ENCODE data around the gene DIS3L2. TPM values are rescaled to one million over a fixed set of nuclear protein-coding genes. Genes with fewer than 3 reads are reported as not detected.

The DIS3L2 gene
- total RNA-seq, 4 donors from 2014 or later = 12.8 to 27.3 (median 16.8) TPM

DNA sequence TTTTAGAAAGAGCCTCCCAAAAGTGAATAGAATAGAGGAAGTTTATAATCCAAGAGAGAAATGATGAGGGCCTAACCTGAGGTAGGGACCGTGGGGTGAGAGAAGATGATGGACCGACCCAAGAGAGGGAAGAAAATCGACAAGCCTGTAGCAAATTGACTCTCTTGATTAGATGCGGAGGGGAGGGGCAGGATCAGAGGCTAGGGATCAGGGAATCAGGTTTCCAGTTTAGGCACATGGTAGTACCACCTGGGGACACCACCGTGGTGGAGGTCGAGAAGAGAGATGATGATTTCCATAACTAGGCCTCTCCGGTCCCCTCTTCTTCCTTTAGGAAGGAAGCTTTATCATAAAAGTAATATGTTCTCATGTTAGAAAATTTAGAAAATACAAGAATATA is 308.4 kb downstream of the DIS3L2 start:
- intact Hi-C loops (cut with DNase I; ENCODE audit: low total_unique reads) (no loop called here), in situ Hi-C loops (cut with MboI; ENCODE audit: low sequenced_read_pairs in 4 of 4) (no loop called here)
- peaks cover 0 to 7% of the 10 kb centered on the region in 2 donors for H3K36me3 ChIP-seq
- no peaks in the 10 kb centered on the region for H3K9me3 ChIP-seq
- no peak for ATAC-seq
- H3K4me1 ChIP-seq = no peaks in the 10 kb centered on the region
- no peak overlapping the region for H3K4me3 ChIP-seq
- no peak overlapping the region for H3K27ac ChIP-seq
- no peak for DNase-seq
- H3K27me3 ChIP-seq = no peaks in the 10 kb centered on the region
- no peak for TF ChIP-seq POLR2A (IDR thresholded peaks at IDR 0.05)
- TF ChIP-seq, protein P1, sequence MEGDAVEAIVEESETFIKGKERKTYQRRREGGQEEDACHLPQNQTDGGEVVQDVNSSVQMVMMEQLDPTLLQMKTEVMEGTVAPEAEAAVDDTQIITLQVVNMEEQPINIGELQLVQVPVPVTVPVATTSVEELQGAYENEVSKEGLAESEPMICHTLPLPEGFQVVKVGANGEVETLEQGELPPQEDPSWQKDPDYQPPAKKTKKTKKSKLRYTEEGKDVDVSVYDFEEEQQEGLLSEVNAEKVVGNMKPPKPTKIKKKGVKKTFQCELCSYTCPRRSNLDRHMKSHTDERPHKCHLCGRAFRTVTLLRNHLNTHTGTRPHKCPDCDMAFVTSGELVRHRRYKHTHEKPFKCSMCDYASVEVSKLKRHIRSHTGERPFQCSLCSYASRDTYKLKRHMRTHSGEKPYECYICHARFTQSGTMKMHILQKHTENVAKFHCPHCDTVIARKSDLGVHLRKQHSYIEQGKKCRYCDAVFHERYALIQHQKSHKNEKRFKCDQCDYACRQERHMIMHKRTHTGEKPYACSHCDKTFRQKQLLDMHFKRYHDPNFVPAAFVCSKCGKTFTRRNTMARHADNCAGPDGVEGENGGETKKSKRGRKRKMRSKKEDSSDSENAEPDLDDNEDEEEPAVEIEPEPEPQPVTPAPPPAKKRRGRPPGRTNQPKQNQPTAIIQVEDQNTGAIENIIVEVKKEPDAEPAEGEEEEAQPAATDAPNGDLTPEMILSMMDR (IDR thresholded peaks at IDR 0.05 in 4 of 5, conservative IDR thresholded peaks at IDR 0.05 in 1 of 5) = no peak

DNA sequence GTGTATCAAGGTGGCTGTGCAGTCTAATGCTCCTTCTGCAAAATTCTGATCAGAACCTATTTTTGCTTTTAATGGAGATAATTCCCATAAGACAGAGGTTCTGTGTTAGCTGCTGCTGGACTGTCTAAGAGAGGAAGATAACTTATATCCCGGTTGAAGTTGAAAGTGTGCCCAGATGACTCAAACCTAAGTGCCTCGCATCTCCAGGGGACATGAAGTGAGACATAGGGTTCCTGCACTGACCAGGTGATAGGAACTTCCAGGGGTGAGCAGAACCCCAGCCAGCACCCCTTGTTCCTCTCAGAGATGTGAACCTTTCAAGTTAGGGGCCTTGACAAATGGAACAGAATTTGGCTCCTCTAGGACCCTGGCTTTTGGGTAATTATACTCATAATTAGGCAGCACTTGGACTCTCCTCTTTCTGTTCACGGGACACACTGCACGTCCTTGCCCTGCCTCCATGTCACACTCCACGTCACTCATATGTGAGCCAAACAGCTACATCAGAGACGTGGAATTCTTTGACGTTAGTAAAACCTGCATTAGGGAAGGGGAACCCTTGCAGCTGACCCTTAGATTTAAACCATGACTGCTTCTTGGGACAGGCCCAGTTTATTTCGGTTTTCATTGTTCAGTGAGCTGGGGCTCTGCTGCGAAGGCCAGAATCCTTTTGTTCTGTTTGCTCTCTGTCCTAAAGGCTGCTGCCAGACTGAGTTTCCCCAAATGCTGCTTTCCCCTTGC is 312.6 kb downstream of the DIS3L2 start:
- peaks cover 6 to 9% of the 10 kb centered on the region in 2 donors for H3K4me1 ChIP-seq
- H3K36me3 ChIP-seq = no peaks in the 10 kb centered on the region
- no peaks in the 10 kb centered on the region for H3K27me3 ChIP-seq
- H3K4me3 ChIP-seq = no peak overlapping the region
- in situ Hi-C loops (cut with MboI; ENCODE audit: low sequenced_read_pairs in 4 of 4) (no loop called here), intact Hi-C loops (cut with DNase I; ENCODE audit: low total_unique reads) (no loop called here)
- no peak overlapping the region for H3K27ac ChIP-seq
- no peak for DNase-seq
- TF ChIP-seq POLR2A (IDR thresholded peaks at IDR 0.05) = no peak
- TF ChIP-seq, protein P1 (IDR thresholded peaks at IDR 0.05 in 4 of 5, conservative IDR thresholded peaks at IDR 0.05 in 1 of 5) = no peak
- peak in 1 of 2 donors; percentile 30 for ATAC-seq
- no peaks in the 10 kb centered on the region for H3K9me3 ChIP-seq

DNA sequence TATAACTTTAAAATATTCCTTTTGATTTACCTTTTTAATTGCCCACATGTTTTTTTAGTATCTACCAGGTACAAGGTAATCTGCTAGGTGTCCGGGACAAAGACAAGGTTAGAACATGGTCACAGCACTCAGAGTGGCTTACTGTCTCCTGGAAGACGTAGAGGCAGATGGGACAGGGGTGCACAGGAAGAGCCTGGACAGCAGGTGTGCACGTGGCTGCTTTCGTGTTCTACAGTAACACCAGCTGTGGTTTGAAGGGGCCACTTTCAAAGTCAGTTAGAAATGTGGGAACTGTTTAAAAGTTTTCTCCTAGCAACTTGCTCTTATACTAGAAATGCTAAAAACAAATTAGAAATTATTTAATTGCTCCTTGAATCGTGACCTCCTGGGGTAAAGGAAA is 314.2 kb downstream of the DIS3L2 start:
- H3K4me1 ChIP-seq = peaks cover 6 to 9% of the 10 kb centered on the region in 2 donors
- no peak overlapping the region for H3K4me3 ChIP-seq
- no peaks in the 10 kb centered on the region for H3K9me3 ChIP-seq
- DNase-seq = no peak
- H3K36me3 ChIP-seq = no peaks in the 10 kb centered on the region
- no peak overlapping the region for H3K27ac ChIP-seq
- TF ChIP-seq, protein P1 (IDR thresholded peaks at IDR 0.05 in 4 of 5, conservative IDR thresholded peaks at IDR 0.05 in 1 of 5) = no peak
- TF ChIP-seq POLR2A (IDR thresholded peaks at IDR 0.05) = no peak
- intact Hi-C loops (cut with DNase I; ENCODE audit: low total_unique reads) = no loop called here
- no peak for ATAC-seq
- no peaks in the 10 kb centered on the region for H3K27me3 ChIP-seq
- in situ Hi-C loops (cut with MboI; ENCODE audit: low sequenced_read_pairs in 4 of 4) = no loop called here

DNA sequence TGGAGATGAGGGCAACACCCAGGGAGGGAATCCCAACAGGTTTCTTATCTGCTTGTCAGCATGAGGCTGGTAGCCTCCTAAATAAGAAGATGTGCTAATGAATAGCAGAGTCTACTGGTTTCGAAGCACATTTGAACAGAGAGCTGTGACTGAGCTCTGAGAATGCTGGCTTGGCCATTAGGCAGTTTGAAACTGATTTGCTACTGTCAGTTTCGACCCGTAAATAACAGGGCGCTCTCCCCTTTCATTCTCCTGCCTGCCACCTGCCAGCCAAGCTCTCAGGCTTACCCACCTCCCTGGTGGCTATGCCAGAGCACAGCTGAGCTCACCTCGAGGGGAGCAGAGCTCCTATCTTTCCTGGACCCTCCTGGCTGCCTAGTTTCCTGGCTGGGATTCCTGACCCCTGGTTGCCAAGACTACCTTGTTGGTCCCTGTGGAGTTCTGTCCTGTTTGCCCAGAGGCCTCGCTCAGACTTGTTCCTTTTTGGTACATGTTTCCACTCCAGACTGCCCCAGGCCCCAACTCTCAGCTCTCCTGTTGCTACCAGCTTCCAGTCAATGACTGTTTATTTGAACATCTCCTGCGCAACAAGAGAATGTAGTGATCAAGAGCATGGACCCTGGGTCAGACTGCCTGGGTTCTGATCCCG is 314.7 kb downstream of the DIS3L2 start:
- TF ChIP-seq, protein P1 (IDR thresholded peaks at IDR 0.05 in 4 of 5, conservative IDR thresholded peaks at IDR 0.05 in 1 of 5) = no peak
- no peak for TF ChIP-seq POLR2A (IDR thresholded peaks at IDR 0.05)
- in situ Hi-C loops (cut with MboI; ENCODE audit: low sequenced_read_pairs in 4 of 4) = no loop called here

More for the DNA sequence above, 314.7 kb downstream of the DIS3L2 start:
- DNase-seq (no peak), ATAC-seq (peak in 1 of 2 donors; percentile 18)
- intact Hi-C loops (cut with DNase I; ENCODE audit: low total_unique reads) = no loop called here
- Histone ChIP-seq H3K4me3 (no peak overlapping the region), H3K9me3 (no peaks in the 10 kb centered on the region), H3K4me1 (peaks cover 6 to 9% of the 10 kb centered on the region in 2 donors), H3K36me3 (no peaks in the 10 kb centered on the region), H3K27me3 (no peaks in the 10 kb centered on the region), H3K27ac (no peak overlapping the region)

All from gastrocnemius medialis (tissue), 4 donors.